Measurements from ENCODE around the gene CIB2.
A peak's percentile ranks its signal among the peaks of the same experiment; 100 is the strongest.
"Not testable (repeated sequence)": the region's sequence is repeated elsewhere in the genome, so short reads cannot be mapped to it uniquely, and the experiment has no call there.

The CIB2 gene

GRCh38 chr15:78131295-78132061 lies at the start of gene CIB2:
CIB2 (minus strand) TSS chr15:78131445; CDS start chr15:78131215, 230 bp downstream.
- DNase-seq: peak; percentile 92

- no peak for DNase-seq
Observed at GRCh38 chr15:78179906-78180305, 48.7 kb upstream of the CIB2 start.

GRCh38 chr15:78179286-78179840 lies 48.1 kb upstream of the CIB2 start:
- DNase-seq: no peak

- no peak for DNase-seq
Observed at GRCh38 chr15:78178064-78178463, 46.8 kb upstream of the CIB2 start.

GRCh38 chr15:78177447-78177873 lies 46.2 kb upstream of the CIB2 start:
- peak; percentile 70 for DNase-seq

GRCh38 chr15:78175330-78175729 lies 44.1 kb upstream of the CIB2 start:
- DNase-seq: no peak

GRCh38 chr15:78174401-78174800 lies 43.2 kb upstream of the CIB2 start:
- no peak for DNase-seq

GRCh38 chr15:78171864-78172472 lies 40.7 kb upstream of the CIB2 start:
- no peak for DNase-seq

- DNase-seq: no peak
Observed at GRCh38 chr15:78170848-78171773, 39.9 kb upstream of the CIB2 start.

- DNase-seq: no peak
Observed at GRCh38 chr15:78168608-78169007, 37.4 kb upstream of the CIB2 start.

GRCh38 chr15:78167227-78167888 lies 36.1 kb upstream of the CIB2 start:
- DNase-seq: no peak

GRCh38 chr15:78164010-78164409 lies 32.8 kb upstream of the CIB2 start:
- no peak for DNase-seq

- DNase-seq: no peak
Observed at GRCh38 chr15:78162038-78162437, 30.8 kb upstream of the CIB2 start.

GRCh38 chr15:78159395-78159794 lies 28.1 kb upstream of the CIB2 start:
- DNase-seq: no peak

- DNase-seq: no peak
Observed at GRCh38 chr15:78157203-78157602, 26.0 kb upstream of the CIB2 start.

GRCh38 chr15:78156653-78157052 lies 25.4 kb upstream of the CIB2 start:
- DNase-seq: no peak

- no peak for DNase-seq
Observed at GRCh38 chr15:78155355-78155939, 24.2 kb upstream of the CIB2 start.

GRCh38 chr15:78154955-78155354 lies 23.7 kb upstream of the CIB2 start:
- DNase-seq: no peak

GRCh38 chr15:78151075-78151474 lies 19.8 kb upstream of the CIB2 start:
- not testable (repeated sequence) for DNase-seq

- no peak for DNase-seq
Observed at GRCh38 chr15:78149805-78150751, 18.8 kb upstream of the CIB2 start.

Measured in activated effector memory CD4-positive, alpha-beta T cell treated with anti-CD3 and anti-CD28 coated beads, Interleukin-2, amount 50 U/mL, for 16 hours (primary cell).